Measurements from ENCODE around the gene GLDN.

The GLDN gene

GRCh38 chr15:51322621-51323296, 18.7 kb upstream of the GLDN start:
- no peak for DNase-seq (ENCODE audit: low read depth in 2 of 2, low spot score in 1 of 2)

- no peak for DNase-seq (ENCODE audit: low read depth in 2 of 2, low spot score in 1 of 2)
Measured at GRCh38 chr15:51323749-51324148, 17.7 kb upstream of the GLDN start.

- DNase-seq (ENCODE audit: low read depth in 2 of 2, low spot score in 1 of 2): no peak
Measured at GRCh38 chr15:51325167-51325566, 16.3 kb upstream of the GLDN start.

GRCh38 chr15:51327081-51327480, 14.4 kb upstream of the GLDN start:
- DNase-seq (ENCODE audit: low read depth in 2 of 2, low spot score in 1 of 2): no peak

GRCh38 chr15:51328926-51329325, 12.5 kb upstream of the GLDN start:
- DNase-seq (ENCODE audit: low read depth in 2 of 2, low spot score in 1 of 2): no peak

DNA sequence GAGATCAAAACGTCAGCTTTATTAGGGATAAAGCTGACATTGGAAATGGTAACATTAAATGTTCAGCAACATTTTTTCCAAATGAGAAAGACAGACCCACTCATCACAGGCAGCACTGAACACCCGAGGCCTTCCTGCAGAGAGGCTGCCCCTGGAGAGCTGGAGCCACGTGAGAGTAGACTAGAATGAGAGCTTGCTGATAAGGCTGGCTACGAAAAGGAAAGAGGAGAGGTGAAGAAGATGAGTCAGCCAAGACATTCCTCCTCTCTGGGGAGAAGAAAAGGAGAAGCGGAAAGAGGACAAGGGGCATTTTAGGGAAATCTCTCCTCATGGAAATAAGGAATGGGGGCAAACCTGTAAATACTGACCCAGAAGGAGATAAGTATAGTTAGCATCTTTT, 10.3 kb upstream of the GLDN start:
- no peak for DNase-seq (ENCODE audit: low read depth in 2 of 2, low spot score in 1 of 2)

DNA sequence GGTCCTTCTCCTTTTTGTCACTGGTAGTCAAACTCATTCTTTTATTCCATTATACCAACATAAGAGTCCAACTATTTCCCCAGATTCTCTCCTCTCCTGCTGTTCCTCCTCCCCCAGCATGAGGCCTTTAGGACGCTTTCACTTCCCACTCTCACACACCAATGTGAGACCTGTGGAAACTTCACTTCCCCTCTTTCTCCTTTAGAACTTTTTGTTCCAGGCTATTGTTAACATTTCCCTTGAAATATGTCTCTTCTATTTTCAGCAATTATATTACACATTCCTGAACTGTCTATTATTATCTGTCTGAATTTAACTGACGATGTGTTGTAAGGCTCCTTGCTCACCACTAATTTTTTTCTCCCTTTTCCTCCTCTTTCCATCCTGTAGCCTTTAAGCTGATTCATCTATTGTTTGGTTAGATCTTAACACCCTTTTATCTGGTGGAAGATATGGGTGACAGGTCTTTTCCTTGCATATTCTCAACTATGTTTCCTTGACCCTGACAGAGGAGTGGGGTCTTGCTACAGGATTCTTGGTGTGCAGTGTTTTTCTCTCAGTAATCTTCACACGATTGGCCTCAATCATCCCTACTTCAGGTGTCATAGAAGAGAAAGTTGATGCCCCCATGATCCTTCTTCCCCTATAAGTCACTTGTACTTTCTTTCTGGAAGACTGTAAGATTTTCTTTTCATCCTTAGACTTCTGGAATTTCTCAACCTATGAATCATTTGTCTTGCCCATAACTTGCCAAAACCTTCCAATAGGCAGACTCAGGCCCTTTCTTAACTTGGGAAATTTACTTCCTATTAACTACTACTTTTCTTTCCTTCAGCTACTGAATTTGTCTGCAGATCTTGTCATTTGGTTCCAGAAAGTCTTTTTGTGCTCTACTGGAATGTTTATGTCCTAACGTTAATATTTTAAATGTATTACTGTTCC, 9.0 kb upstream of the GLDN start:
- no peak for DNase-seq (ENCODE audit: low read depth in 2 of 2, low spot score in 1 of 2)

GRCh38 chr15:51333571-51333970, 7.9 kb upstream of the GLDN start:
- no peak for DNase-seq (ENCODE audit: low read depth in 2 of 2, low spot score in 1 of 2)

GRCh38 chr15:51334011-51334451, 7.4 kb upstream of the GLDN start:
- DNase-seq (ENCODE audit: low read depth in 2 of 2, low spot score in 1 of 2): no peak

DNA sequence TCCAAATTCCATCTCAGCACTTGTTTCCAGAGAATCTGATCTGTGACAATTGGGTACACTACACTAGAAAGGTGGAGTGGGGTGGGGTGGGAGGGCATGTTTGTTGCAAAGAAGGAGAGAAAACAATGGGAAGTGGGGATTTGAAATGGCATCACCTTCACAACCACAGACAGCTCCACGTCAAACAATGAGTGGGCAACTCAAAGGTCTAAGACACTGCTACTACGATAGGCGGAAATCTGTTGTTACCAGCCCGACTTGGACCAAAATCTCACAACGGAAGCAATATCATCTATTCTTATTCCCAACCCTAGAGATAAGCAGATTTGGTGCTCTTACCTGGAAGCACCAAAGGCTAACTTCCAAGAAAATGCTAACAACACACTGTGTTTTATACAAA, 6.4 kb upstream of the GLDN start:
- no peak for DNase-seq (ENCODE audit: low read depth in 2 of 2, low spot score in 1 of 2)

- DNase-seq (ENCODE audit: low read depth in 2 of 2, low spot score in 1 of 2): no peak
Measured at GRCh38 chr15:51335538-51336410, 5.7 kb upstream of the GLDN start.

GRCh38 chr15:51338496-51338895, 3.0 kb upstream of the GLDN start, which contains the start of gene CYP19A1:
Gene CYP19A1, minus strand, starts transcription at chr15:51338596. Its CDS starts 95,684 bp downstream, at chr15:51242912.
- DNase-seq (ENCODE audit: low read depth in 2 of 2, low spot score in 1 of 2): no peak

GRCh38 chr15:51342227-51342999, 958 bp downstream of the GLDN start:
- DNase-seq (ENCODE audit: low read depth in 2 of 2, low spot score in 1 of 2): no peak

DNA sequence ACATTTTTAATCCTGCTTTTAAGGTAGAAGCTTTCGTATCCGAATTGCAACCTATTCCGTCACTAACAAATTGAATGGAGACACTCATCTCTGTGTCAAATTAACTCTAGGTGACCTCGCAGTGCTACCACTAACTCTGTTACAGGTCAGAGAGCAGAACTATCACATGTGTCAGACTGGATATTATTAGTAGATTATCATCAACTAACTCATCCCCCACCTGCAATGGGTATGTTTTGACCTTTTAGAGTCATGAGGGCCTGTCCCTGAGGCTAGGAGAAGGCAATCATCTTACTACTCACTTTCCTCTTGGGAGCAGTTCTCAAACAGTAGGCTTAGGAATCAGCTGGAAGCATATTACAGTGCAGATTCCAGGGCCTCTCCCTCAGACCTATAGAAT, 2.0 kb downstream of the GLDN start:
- no peak for DNase-seq (ENCODE audit: low read depth in 2 of 2, low spot score in 1 of 2)

DNA sequence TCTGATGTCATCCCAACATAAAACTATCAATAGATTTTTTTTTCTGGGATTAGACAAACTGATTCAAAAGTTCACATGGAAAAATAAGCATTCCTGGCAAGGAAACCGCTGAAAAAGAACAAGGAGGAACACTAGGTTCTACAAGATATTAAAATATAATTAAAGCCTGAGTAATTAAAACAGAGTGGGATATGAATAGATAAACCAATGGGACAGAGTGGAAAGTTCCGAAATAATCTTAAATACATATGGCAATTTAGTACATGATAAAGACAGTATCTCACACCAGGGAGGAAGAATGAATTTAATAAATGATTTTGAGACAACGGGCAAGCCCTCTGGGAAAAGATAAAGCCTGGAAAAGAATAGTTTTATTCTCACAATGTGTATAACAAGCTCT, 4.7 kb downstream of the GLDN start:
- no peak for DNase-seq (ENCODE audit: low read depth in 2 of 2, low spot score in 1 of 2)

- no peak for DNase-seq (ENCODE audit: low read depth in 2 of 2, low spot score in 1 of 2)
Measured at GRCh38 chr15:51348688-51349087, 7.2 kb downstream of the GLDN start.

DNA sequence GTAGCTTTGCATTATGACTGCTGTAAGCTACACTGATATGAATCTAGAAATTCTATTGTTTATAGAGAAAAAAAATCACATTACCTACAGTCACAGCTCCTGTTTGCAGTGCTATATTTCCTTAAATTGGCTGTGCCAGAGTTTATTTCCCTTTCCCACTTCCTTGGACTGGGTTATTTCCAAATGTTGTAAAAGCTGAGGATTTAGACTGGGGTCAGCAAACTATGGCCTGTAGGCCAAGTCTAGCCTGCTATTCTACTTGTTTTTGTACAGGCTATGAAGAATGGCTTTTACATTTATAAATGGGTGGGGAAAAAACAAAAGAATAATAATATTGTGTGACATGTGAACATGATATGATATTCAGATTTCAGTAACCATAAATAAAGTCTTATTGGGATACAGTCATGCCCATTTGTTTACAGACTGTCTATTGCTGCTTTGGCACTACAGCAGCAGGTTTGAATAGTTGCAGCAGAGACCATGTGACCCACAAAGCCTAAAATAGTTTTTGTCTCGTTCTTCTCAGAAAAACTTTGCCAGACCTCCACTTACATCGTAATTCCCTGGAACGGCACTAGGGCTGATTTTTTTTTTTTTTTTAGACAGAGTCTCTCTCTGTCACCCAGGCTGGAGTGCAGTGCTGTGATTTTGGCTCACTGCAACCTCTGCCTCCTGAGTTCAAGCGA, 7.8 kb downstream of the GLDN start:
- no peak for DNase-seq (ENCODE audit: low read depth in 2 of 2, low spot score in 1 of 2)

- DNase-seq (ENCODE audit: low read depth in 2 of 2, low spot score in 1 of 2): no peak
Measured at GRCh38 chr15:51350723-51351122, 9.3 kb downstream of the GLDN start.

GRCh38 chr15:51353976-51354375, 12.5 kb downstream of the GLDN start:
- DNase-seq (ENCODE audit: low read depth in 2 of 2, low spot score in 1 of 2): no peak

- DNase-seq (ENCODE audit: low read depth in 2 of 2, low spot score in 1 of 2): no peak
Measured at GRCh38 chr15:51355096-51355495, 13.6 kb downstream of the GLDN start.

Measured in stimulated activated CD8-positive, alpha-beta memory T cell treated with anti-CD3 and anti-CD28 coated beads, Interleukin-4, amount 100 ng/mL, for 4 hours (primary cell).